ENCODE data around the gene PLD6.

PLD6 gene

GRCh38 chr17:17151962-17152361, 54.2 kb downstream of the PLD6 start:
- DNase-seq: no peak

- no peak for DNase-seq
Measured at GRCh38 chr17:17151541-17151940, 54.6 kb downstream of the PLD6 start.

DNA sequence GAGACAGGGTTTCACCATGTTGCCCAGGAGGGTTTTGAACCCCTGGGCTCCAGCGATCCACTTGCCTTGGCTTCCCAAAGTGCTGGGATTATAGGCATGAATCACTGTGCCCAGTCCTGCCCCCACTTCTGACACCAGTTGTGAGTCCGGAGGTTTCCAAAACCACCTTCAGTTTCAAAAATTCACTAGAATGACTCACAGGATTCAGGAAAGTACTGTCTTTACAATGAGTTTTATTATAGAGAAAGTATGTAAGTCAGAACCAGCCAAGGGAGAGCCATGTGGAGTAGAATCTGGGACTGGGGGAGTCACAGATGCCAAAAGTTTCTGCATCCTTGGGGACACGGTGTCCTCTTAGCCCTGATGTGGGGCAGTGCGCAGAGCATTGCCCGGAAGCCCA, 55.1 kb downstream of the PLD6 start:
- DNase-seq: no peak
